ENCODE measurements around the gene DESI2. TPM values are rescaled to one million over a fixed set of nuclear protein-coding genes. Genes with fewer than 3 reads are reported as not detected.
"Not testable (repeated sequence)": the region's sequence is repeated elsewhere in the genome, so short reads cannot be mapped to it uniquely, and the experiment has no call there.

The DESI2 gene
- total RNA-seq, 1 donor from 2014 or later, result 31.1 TPM

- no peaks in the 10 kb centered on the region for H3K27me3 Mint-ChIP-seq (ENCODE audit: insufficient read depth)
- intact Hi-C loops (cut with micrococcal nuclease), result no loop called here
- no peak for DNase-seq (ENCODE audit: low spot score)
- H3K4me1 Mint-ChIP-seq (ENCODE audit: low read depth), result peaks cover 17% of the 10 kb centered on the region
- H3K27ac Mint-ChIP-seq, result no peak overlapping the region
- H3K9me3 Mint-ChIP-seq, result no peaks in the 10 kb centered on the region
- H3K36me3 Mint-ChIP-seq (ENCODE audit: low read depth), result peaks cover 25% of the 10 kb centered on the region
- H3K4me3 Mint-ChIP-seq, result no peak overlapping the region
Measured at GRCh38 chr1:244660595-244660994, 7.7 kb downstream of the DESI2 start.

- H3K4me3 Mint-ChIP-seq; H3K9me3 Mint-ChIP-seq; H3K27ac Mint-ChIP-seq; intact Hi-C loops (cut with micrococcal nuclease); DNase-seq (ENCODE audit: low spot score); H3K27me3 Mint-ChIP-seq (ENCODE audit: insufficient read depth): not testable (repeated sequence)
- peaks cover 17% of the 10 kb centered on the region for H3K4me1 Mint-ChIP-seq (ENCODE audit: low read depth)
- peaks cover 25% of the 10 kb centered on the region for H3K36me3 Mint-ChIP-seq (ENCODE audit: low read depth)
Measured at GRCh38 chr1:244661569-244662312, 8.8 kb downstream of the DESI2 start.

DNA sequence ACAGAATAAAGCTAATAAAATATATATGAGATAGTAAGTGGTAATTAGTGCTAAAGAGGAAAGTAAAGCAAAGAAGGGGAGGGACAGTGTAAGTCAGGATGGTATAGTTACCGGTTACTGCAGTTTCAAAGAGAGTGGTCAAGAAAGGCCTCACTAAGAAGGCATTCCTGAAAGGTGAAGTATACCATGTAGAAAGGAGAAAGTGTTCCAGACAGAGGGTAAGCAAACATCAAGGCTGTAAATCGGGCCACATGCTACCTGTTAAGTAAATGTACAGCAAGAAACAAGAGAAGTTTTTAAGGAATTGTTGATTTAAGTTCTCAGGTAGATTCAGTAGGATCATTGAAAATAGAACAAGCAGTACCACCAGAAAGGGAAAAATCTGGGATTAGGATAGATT is 9.7 kb downstream of the DESI2 start:
- peaks cover 11% of the 10 kb centered on the region for H3K4me1 Mint-ChIP-seq (ENCODE audit: low read depth)
- no peak overlapping the region for H3K4me3 Mint-ChIP-seq
- no peaks in the 10 kb centered on the region for H3K9me3 Mint-ChIP-seq
- intact Hi-C loops (cut with micrococcal nuclease), result no loop called here
- H3K27me3 Mint-ChIP-seq (ENCODE audit: insufficient read depth), result no peaks in the 10 kb centered on the region
- peaks cover 16% of the 10 kb centered on the region for H3K36me3 Mint-ChIP-seq (ENCODE audit: low read depth)
- H3K27ac Mint-ChIP-seq, result no peak overlapping the region
- no peak for DNase-seq (ENCODE audit: low spot score)

GRCh38 chr1:244664353-244664752 is 11.4 kb downstream of the DESI2 start:
- Mint-ChIP-seq H3K27me3 (ENCODE audit: insufficient read depth) (no peaks in the 10 kb centered on the region), H3K4me1 (ENCODE audit: low read depth) (no peaks in the 10 kb centered on the region), H3K4me3 (no peak overlapping the region), H3K36me3 (ENCODE audit: low read depth) (peaks cover 7% of the 10 kb centered on the region), H3K27ac (no peak overlapping the region), H3K9me3 (no peaks in the 10 kb centered on the region)
- intact Hi-C loops (cut with micrococcal nuclease), result no loop called here
- DNase-seq (ENCODE audit: low spot score), result no peak

DNA sequence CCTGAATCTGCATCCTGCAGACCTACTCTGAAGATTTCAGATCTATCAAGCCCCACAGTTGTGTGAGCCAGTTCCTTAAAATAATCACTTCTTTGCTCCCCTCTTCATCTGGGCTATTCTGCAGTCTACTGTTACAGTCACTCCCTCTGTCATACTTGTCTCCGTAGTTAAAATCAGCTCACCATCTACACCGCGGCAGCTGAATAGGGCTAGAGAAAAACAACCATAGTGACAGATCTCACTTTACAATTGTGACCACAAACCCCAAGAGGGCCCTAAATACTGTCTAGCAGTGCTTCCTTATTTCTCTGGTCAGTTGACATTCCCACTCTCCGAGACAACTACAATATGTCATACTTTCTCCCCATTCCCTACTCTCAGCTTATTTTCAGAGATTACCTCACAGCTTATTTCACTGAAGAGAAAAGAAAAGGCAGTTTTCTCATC is 12.9 kb downstream of the DESI2 start:
- Mint-ChIP-seq H3K4me3 (no peak overlapping the region), H3K36me3 (ENCODE audit: low read depth) (peaks cover 4% of the 10 kb centered on the region), H3K27ac (no peak overlapping the region), H3K4me1 (ENCODE audit: low read depth) (no peaks in the 10 kb centered on the region), H3K9me3 (no peaks in the 10 kb centered on the region), H3K27me3 (ENCODE audit: insufficient read depth) (no peaks in the 10 kb centered on the region)
- DNase-seq (ENCODE audit: low spot score), result no peak
- intact Hi-C loops (cut with micrococcal nuclease), result no loop called here

GRCh38 chr1:244666672-244667418 is 13.9 kb downstream of the DESI2 start:
- H3K27me3 Mint-ChIP-seq (ENCODE audit: insufficient read depth); intact Hi-C loops (cut with micrococcal nuclease); H3K27ac Mint-ChIP-seq; H3K9me3 Mint-ChIP-seq; H3K4me1 Mint-ChIP-seq (ENCODE audit: low read depth); H3K4me3 Mint-ChIP-seq; DNase-seq (ENCODE audit: low spot score): not testable (repeated sequence)
- peaks cover 12% of the 10 kb centered on the region for H3K36me3 Mint-ChIP-seq (ENCODE audit: low read depth)

GRCh38 chr1:244667797-244668196 is 14.9 kb downstream of the DESI2 start:
- no peak overlapping the region for H3K27ac Mint-ChIP-seq
- no peak overlapping the region for H3K4me3 Mint-ChIP-seq
- intact Hi-C loops (cut with micrococcal nuclease), result no loop called here
- no peaks in the 10 kb centered on the region for H3K27me3 Mint-ChIP-seq (ENCODE audit: insufficient read depth)
- H3K4me1 Mint-ChIP-seq (ENCODE audit: low read depth), result no peaks in the 10 kb centered on the region
- no peaks in the 10 kb centered on the region for H3K9me3 Mint-ChIP-seq
- H3K36me3 Mint-ChIP-seq (ENCODE audit: low read depth), result peaks cover 15% of the 10 kb centered on the region
- DNase-seq (ENCODE audit: low spot score), result no peak

DNA sequence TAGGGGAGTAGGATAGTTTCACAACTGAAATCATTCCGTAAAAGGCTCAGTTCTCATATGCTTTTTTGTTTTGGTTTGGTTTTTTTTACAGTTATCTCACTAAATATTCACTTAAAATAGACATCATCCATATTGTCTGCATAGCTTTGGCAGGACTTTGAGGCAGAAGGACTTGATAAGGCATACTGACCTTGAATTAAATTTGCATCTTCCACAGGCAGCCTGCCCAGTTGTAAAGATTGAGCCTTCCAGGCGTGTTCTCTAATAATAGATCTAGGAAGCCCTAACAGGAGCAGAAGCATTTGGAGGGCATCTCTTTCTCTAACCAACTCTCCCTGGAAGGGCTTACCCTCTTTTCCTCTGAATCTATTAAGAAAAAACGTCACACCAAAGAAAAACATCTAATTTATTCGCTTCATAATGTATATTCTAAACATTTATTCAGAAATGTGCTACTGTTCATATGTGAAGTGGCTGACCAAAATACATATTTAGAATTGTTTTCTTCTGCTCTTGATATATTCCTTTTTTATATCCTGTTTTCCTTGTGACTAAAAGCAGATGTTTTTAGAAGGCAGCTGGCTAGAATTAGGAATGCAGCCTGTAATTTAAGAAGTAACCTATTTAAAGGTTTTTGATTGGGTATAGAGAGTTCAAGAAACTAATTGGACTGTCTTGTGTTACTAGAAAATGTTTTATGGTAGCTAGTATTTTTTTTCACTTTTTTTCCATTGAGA is 20.2 kb downstream of the DESI2 start:
- H3K4me1 Mint-ChIP-seq (ENCODE audit: low read depth), result peaks cover 7% of the 10 kb centered on the region
- peaks cover 31% of the 10 kb centered on the region for H3K36me3 Mint-ChIP-seq (ENCODE audit: low read depth)
- no peak overlapping the region for H3K27ac Mint-ChIP-seq
- DNase-seq (ENCODE audit: low spot score), result no peak
- intact Hi-C loops (cut with micrococcal nuclease), result no loop called here
- no peak overlapping the region for H3K4me3 Mint-ChIP-seq
- H3K27me3 Mint-ChIP-seq (ENCODE audit: insufficient read depth), result no peaks in the 10 kb centered on the region
- H3K9me3 Mint-ChIP-seq, result no peaks in the 10 kb centered on the region

- H3K9me3 Mint-ChIP-seq, result no peaks in the 10 kb centered on the region
- no peak overlapping the region for H3K4me3 Mint-ChIP-seq
- intact Hi-C loops (cut with micrococcal nuclease), result no loop called here
- peaks cover 29% of the 10 kb centered on the region for H3K36me3 Mint-ChIP-seq (ENCODE audit: low read depth)
- H3K4me1 Mint-ChIP-seq (ENCODE audit: low read depth), result peaks cover 7% of the 10 kb centered on the region
- no peak for DNase-seq (ENCODE audit: low spot score)
- no peaks in the 10 kb centered on the region for H3K27me3 Mint-ChIP-seq (ENCODE audit: insufficient read depth)
- no peak overlapping the region for H3K27ac Mint-ChIP-seq
Measured at GRCh38 chr1:244674446-244674845, 21.5 kb downstream of the DESI2 start.

- Mint-ChIP-seq H3K9me3 (no peaks in the 10 kb centered on the region), H3K27ac (no peak overlapping the region), H3K4me1 (ENCODE audit: low read depth) (peaks cover 7% of the 10 kb centered on the region), H3K36me3 (ENCODE audit: low read depth) (peaks cover 29% of the 10 kb centered on the region), H3K4me3 (no peak overlapping the region), H3K27me3 (ENCODE audit: insufficient read depth) (no peaks in the 10 kb centered on the region)
- no peak for DNase-seq (ENCODE audit: low spot score)
- intact Hi-C loops (cut with micrococcal nuclease), result no loop called here
Measured at GRCh38 chr1:244675167-244675566, 22.2 kb downstream of the DESI2 start.

DNA sequence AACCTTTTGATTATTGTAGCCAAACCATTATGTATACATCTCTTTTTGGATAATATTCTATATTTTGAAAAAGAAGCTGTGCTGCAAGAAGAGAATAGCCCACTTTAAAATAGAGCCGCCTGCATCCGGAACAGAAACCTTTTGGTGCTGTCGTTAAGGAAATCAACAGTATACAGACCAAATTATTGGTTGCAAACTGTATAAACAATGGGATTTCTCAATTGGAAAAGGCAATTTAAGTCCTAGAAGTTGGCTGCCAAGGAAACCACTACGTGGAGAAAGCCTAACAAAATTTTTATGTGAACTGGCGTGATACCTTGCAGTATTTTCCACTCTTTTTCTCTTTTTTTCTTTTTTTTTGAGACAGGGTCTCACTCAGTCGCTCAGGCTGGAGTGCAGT is 25.8 kb downstream of the DESI2 start:
- Mint-ChIP-seq H3K4me1 (ENCODE audit: low read depth) (peaks cover 7% of the 10 kb centered on the region), H3K27me3 (ENCODE audit: insufficient read depth) (no peaks in the 10 kb centered on the region), H3K27ac (no peak overlapping the region), H3K36me3 (ENCODE audit: low read depth) (peaks cover 33% of the 10 kb centered on the region), H3K4me3 (no peak overlapping the region), H3K9me3 (no peaks in the 10 kb centered on the region)
- intact Hi-C loops (cut with micrococcal nuclease), result no loop called here
- no peak for DNase-seq (ENCODE audit: low spot score)

GRCh38 chr1:244680667-244681066 is 27.7 kb downstream of the DESI2 start:
- H3K36me3 Mint-ChIP-seq (ENCODE audit: low read depth), result peaks cover 25% of the 10 kb centered on the region
- intact Hi-C loops (cut with micrococcal nuclease), result no loop called here
- no peaks in the 10 kb centered on the region for H3K4me1 Mint-ChIP-seq (ENCODE audit: low read depth)
- no peak overlapping the region for H3K4me3 Mint-ChIP-seq
- no peaks in the 10 kb centered on the region for H3K27me3 Mint-ChIP-seq (ENCODE audit: insufficient read depth)
- no peak overlapping the region for H3K27ac Mint-ChIP-seq
- no peak for DNase-seq (ENCODE audit: low spot score)
- H3K9me3 Mint-ChIP-seq, result no peaks in the 10 kb centered on the region

GRCh38 chr1:244682087-244682486 is 29.2 kb downstream of the DESI2 start:
- H3K27me3 Mint-ChIP-seq (ENCODE audit: insufficient read depth); DNase-seq (ENCODE audit: low spot score); H3K9me3 Mint-ChIP-seq; H3K27ac Mint-ChIP-seq; H3K4me1 Mint-ChIP-seq (ENCODE audit: low read depth); intact Hi-C loops (cut with micrococcal nuclease); H3K4me3 Mint-ChIP-seq: not testable (repeated sequence)
- H3K36me3 Mint-ChIP-seq (ENCODE audit: low read depth), result peaks cover 29% of the 10 kb centered on the region

Data from activated T-helper 1 cell treated with anti-CD3 and anti-CD28 coated beads, Interleukin-12 subunit alpha, Interleukin-12 subunit beta, Interleukin-2, Interleukin-4 antibody, amounts not matched to agents 30 ng/mL and 10 ng/mL and 1 ng/mL, durations not matched to agents 14 hours and 24 hours and 36 hours (primary cell).